Anterior cingulate cortex (tissue), 58 donors: Measurements from ENCODE around the gene SMC1A.

Source experiments
- DNase-seq, 58 donors: peaks; one replicate each; lab custom pipeline; 2025; lab: John Stamatoyannopoulos, UW

The SMC1A gene

GRCh38 chrX:53354669-53355068 lies 67.8 kb downstream of the SMC1A start:
- DNase-seq = no peak

GRCh38 chrX:53347948-53348347 lies 74.5 kb downstream of the SMC1A start:
- DNase-seq = no peak

GRCh38 chrX:53340852-53341645 lies 81.4 kb downstream of the SMC1A start:
- no peak for DNase-seq

- DNase-seq = no peak
These were observed 85.4 kb downstream of the SMC1A start for GRCh38 chrX:53337101-53337500.

GRCh38 chrX:53333853-53334252 lies 88.6 kb downstream of the SMC1A start:
- DNase-seq = no peak

GRCh38 chrX:53332204-53332603 lies 90.2 kb downstream of the SMC1A start:
- peak in 7 of 58 donors; percentile 2 to 32 (median 6) for DNase-seq

GRCh38 chrX:53330331-53330730 lies 92.1 kb downstream of the SMC1A start:
- peak in 9 of 58 donors; percentile 3 to 26 (median 13) for DNase-seq

GRCh38 chrX:53324803-53325202 lies 97.7 kb downstream of the SMC1A start:
- no peak for DNase-seq
